IMR-90 (cell line): ENCODE data around the gene FKBP7. TPM values are rescaled to one million over a fixed set of nuclear protein-coding genes. Genes with fewer than 3 reads are reported as not detected.
A peak's percentile ranks its signal among the peaks of the same experiment; 100 is the strongest.

Experiments
- ATAC-seq: fragments of 200-7000 bp; cut with Tn5 transposase; 2 replicates; pipeline ENCODE4 v1.9.1; 2020; ENCODE audit warnings: low read depth, mild to moderate bottlenecking, moderate library complexity
- BruUV-seq: library from RNA; stranded (reverse); fragments of 400-500 nt; replicated peaks from 2 replicates; lab custom pipeline; 2021; lab: Mats Ljungman, UMichigan
- CTCF ChIA-PET: fragments of 300-600 bp; formaldehyde crosslinking; extraction: SDS; loops from one replicate; lab custom pipeline; 2021; ENCODE audit warnings: antibody characterized with exemption; lab: Yijun Ruan, JAX
- POLR2A ChIA-PET: fragments of 300-600 bp; sonication (Branson Sonifier 250); formaldehyde crosslinking; loops from one replicate; lab custom pipeline; 2022; ENCODE audit warnings: antibody characterized with exemption; ENCODE audit not compliant: unreplicated experiment; lab: Charles Lee
- DNase-seq: peaks from one replicate; pipeline ENCODE4 v3.0.0; 2013
- H2AFZ ChIP-seq: replicated peaks from 2 replicates; pipeline ENCODE3; 2013; ENCODE audit warnings: low read length, mild to moderate bottlenecking; ENCODE audit not compliant: poor library complexity
- H2AK5ac ChIP-seq: 2 replicates; pipeline ENCODE4 v1.6.1; 2013; ENCODE audit warnings: low read depth, low read length, inconsistent platforms
- H2AK9ac ChIP-seq: replicated peaks from 2 replicates; pipeline ENCODE3; 2013; ENCODE audit warnings: mild to moderate bottlenecking, low read depth, low read length, moderate library complexity; ENCODE audit not compliant: poor library complexity
- H2BK120ac ChIP-seq: 2 replicates; pipeline ENCODE4 v1.6.1; 2013; ENCODE audit warnings: low read depth, low read length, inconsistent platforms
- H2BK15ac ChIP-seq: 3 replicates; pipeline ENCODE4 v1.6.1; 2013; ENCODE audit warnings: low read depth, low read length, inconsistent platforms
- H2BK20ac ChIP-seq: 2 replicates; pipeline ENCODE4 v1.6.1; 2013; ENCODE audit warnings: low read depth, mild to moderate bottlenecking, inconsistent platforms, low read length, moderate library complexity
- H2BK5ac ChIP-seq: 2 replicates; pipeline ENCODE4 v1.6.1; 2013; ENCODE audit warnings: mild to moderate bottlenecking, low read depth, low read length, inconsistent platforms; ENCODE audit not compliant: poor library complexity, severe bottlenecking
- H3K14ac ChIP-seq: replicated peaks from 2 replicates; pipeline ENCODE4 v1.6.1; 2013; ENCODE audit warnings: low read depth, low read length, inconsistent platforms
- H3K18ac ChIP-seq: 2 replicates; pipeline ENCODE4 v1.6.1; 2013; ENCODE audit warnings: low read depth, low read length, control low read depth
- H3K23ac ChIP-seq: 2 replicates; pipeline ENCODE4 v1.6.1; 2013; ENCODE audit warnings: low read depth, low read length, inconsistent platforms
- H3K27ac ChIP-seq: 2 replicates; pipeline ENCODE4 v1.5.1; 2013; ENCODE audit warnings: mild to moderate bottlenecking, control low read depth, low read length; ENCODE audit not compliant: insufficient read depth
- H3K27me3 ChIP-seq: 2 replicates; pipeline ENCODE4 v1.6.1; 2013; ENCODE audit warnings: low read length; ENCODE audit not compliant: control insufficient read depth, insufficient read depth
- H3K36me3 ChIP-seq: 2 replicates; pipeline ENCODE4 v1.6.1; 2013; ENCODE audit warnings: low read length, mixed read lengths; ENCODE audit not compliant: control insufficient read depth, insufficient read depth
- H3K4ac ChIP-seq: 2 replicates; pipeline ENCODE4 v1.6.1; 2013; ENCODE audit warnings: low read depth, low read length, inconsistent platforms
- H3K4me1 ChIP-seq: 2 replicates; pipeline ENCODE4 v1.6.1; 2013; ENCODE audit warnings: low read length, mixed read lengths; ENCODE audit not compliant: control insufficient read depth, insufficient read depth
- H3K4me2 ChIP-seq: 2 replicates; pipeline ENCODE4 v1.6.1; 2013; ENCODE audit warnings: low read depth, mild to moderate bottlenecking, control low read depth, low read length, moderate library complexity
- H3K4me3 ChIP-seq: 2 replicates; pipeline ENCODE4 v1.5.1; 2013; ENCODE audit warnings: low read depth, mild to moderate bottlenecking, control low read depth, low read length, moderate library complexity; ENCODE audit not compliant: insufficient read depth
- H3K56ac ChIP-seq: 2 replicates; pipeline ENCODE4 v1.6.1; 2013; ENCODE audit warnings: low read length, inconsistent platforms; ENCODE audit not compliant: insufficient read depth; ENCODE audit errors: extremely low read depth
- H3K79me1 ChIP-seq, 2 experiments: 2 replicates each; pipeline ENCODE4 v1.6.1; 2013; ENCODE audit warnings: low read length in 2 of 2, inconsistent platforms in 1 of 2, low read depth in 1 of 2
- H3K9ac ChIP-seq: 2 replicates; pipeline ENCODE4 v1.6.1; 2013; ENCODE audit warnings: low read depth, low read length, control low read depth
- H3K9me1 ChIP-seq: 2 replicates; pipeline ENCODE4 v1.6.1; 2013; ENCODE audit warnings: low read length, inconsistent platforms; ENCODE audit not compliant: insufficient read depth
- H3K9me3 ChIP-seq: 2 replicates; pipeline ENCODE4 v1.6.1; 2013; ENCODE audit warnings: low read length; ENCODE audit not compliant: control insufficient read depth, insufficient read depth
- H4K20me1 ChIP-seq: 2 replicates; pipeline ENCODE4 v1.6.1; 2013; ENCODE audit warnings: low read length, inconsistent platforms; ENCODE audit not compliant: insufficient read depth
- H4K5ac ChIP-seq: 2 replicates; pipeline ENCODE4 v1.6.1; 2013; ENCODE audit warnings: mild to moderate bottlenecking, low read depth, low read length, control low read depth
- H4K8ac ChIP-seq, 2 experiments: 2 replicates each; pipeline ENCODE4 v1.6.1; 2013; ENCODE audit warnings: low read depth in 2 of 2, low read length in 2 of 2, control low read depth in 1 of 2, inconsistent platforms in 1 of 2
- H4K91ac ChIP-seq: 2 replicates; pipeline ENCODE4 v1.6.1; 2013; ENCODE audit warnings: low read depth, low read length, inconsistent platforms; ENCODE audit not compliant: insufficient read depth
- BHLHE40 ChIP-seq: fragments of 150-350 bp; IDR thresholded peaks from 2 replicates; pipeline ENCODE4 v1.6.1; 2016; ENCODE audit warnings: mild to moderate bottlenecking, low read depth, low read length
- CEBPB ChIP-seq: IDR thresholded peaks from 2 replicates; pipeline ENCODE4 v1.6.1; 2012; ENCODE audit warnings: low read depth, low read length, improper control_type of control experiment
- CHD1 ChIP-seq: IDR thresholded peaks from 2 replicates; pipeline ENCODE4 v1.6.1; 2012; ENCODE audit warnings: low read depth, low read length, improper control_type of control experiment
- ELK1 ChIP-seq: fragments of 150-350 bp; IDR thresholded peaks from 2 replicates; pipeline ENCODE4 v1.6.1; 2016; ENCODE audit warnings: low read depth, mild to moderate bottlenecking, low read length, moderate library complexity, borderline replicate concordance
- FOS ChIP-seq: fragments of 150-350 bp; IDR thresholded peaks from 2 replicates; pipeline ENCODE4 v1.6.1; 2016; ENCODE audit warnings: low read depth, low read length
- MAFK ChIP-seq: IDR thresholded peaks from 2 replicates; pipeline ENCODE4 v1.6.1; 2012; ENCODE audit warnings: low read depth, low read length, improper control_type of control experiment
- MAZ ChIP-seq: IDR thresholded peaks from 2 replicates; pipeline ENCODE4 v1.6.1; 2012; ENCODE audit warnings: low read depth, mild to moderate bottlenecking, low read length, improper control_type of control experiment, moderate library complexity, borderline replicate concordance
- MXI1 ChIP-seq: IDR thresholded peaks from 2 replicates; pipeline ENCODE4 v1.6.1; 2012; ENCODE audit warnings: low read depth, mild to moderate bottlenecking, low read length, moderate library complexity, borderline replicate concordance
- NFE2L2 ChIP-seq: fragments of 150-350 bp; IDR thresholded peaks from 2 replicates; pipeline ENCODE4 v1.6.1; 2016; ENCODE audit warnings: low read depth, mild to moderate bottlenecking, low read length
- POLR2A ChIP-seq: IDR thresholded peaks from 2 replicates; pipeline ENCODE4 v1.6.1; 2012; ENCODE audit warnings: mild to moderate bottlenecking, low read depth, low read length
- RAD21 ChIP-seq: IDR thresholded peaks from 2 replicates; pipeline ENCODE4 v1.6.1; 2012; ENCODE audit warnings: low read length, improper control_type of control experiment
- RCOR1 ChIP-seq: IDR thresholded peaks from 2 replicates; pipeline ENCODE4 v1.6.1; 2012; ENCODE audit warnings: mild to moderate bottlenecking, low read length, improper control_type of control experiment; ENCODE audit not compliant: insufficient replicate concordance
- RFX5 ChIP-seq: IDR thresholded peaks from 2 replicates; pipeline ENCODE4 v1.8.0; 2012; ENCODE audit warnings: low read depth, mild to moderate bottlenecking, low read length, moderate library complexity
- SMC3 ChIP-seq: fragments of 150-350 bp; IDR thresholded peaks from 2 replicates; pipeline ENCODE4 v1.6.1; 2016; ENCODE audit warnings: low read depth, mild to moderate bottlenecking, antibody characterized with exemption, low read length, moderate library complexity
- dilution Hi-C: fragments of 300-500 bp; cut with HindIII; formaldehyde crosslinking; loops from one replicate; pipeline ENCODE4 v1.14.3; 2018; ENCODE audit warnings: low sequenced_read_pairs; ENCODE audit not compliant: unreplicated experiment
- in situ Hi-C: fragments of 300-500 bp; cut with MboI; formaldehyde crosslinking; loops from 3 replicates; pipeline ENCODE4 v1.14.3; 2019; ENCODE audit warnings: low sequenced_read_pairs, inconsistent platforms, mixed read lengths
- intact Hi-C: fragments of 100-400 bp; cut with micrococcal nuclease; formaldehyde crosslinking; loops from 2 replicates; pipeline ENCODE4 v1.10.0; 2022
- polyA plus RNA-seq, 3 experiments: library from polyadenylated mRNA; depleted of rRNA; stranded (reverse); fragments of >200 nt; gene quantifications; 2 replicates each; pipeline ENCODE4 v1.2.3, GENCODE V29; 2012; ENCODE audit warnings: low replicate concordance in 1 of 3
- total RNA-seq: library from RNA; depleted of rRNA; stranded (reverse); fragments of >200 nt; gene quantifications from 2 replicates; pipeline ENCODE4 v1.2.3, GENCODE V29; 2012
- TF ChIP-seq, protein P1 (sequence below): conservative IDR thresholded peaks from 2 replicates; pipeline ENCODE4 v1.5.1; 2012; ENCODE audit warnings: mild to moderate bottlenecking, low read depth, low read length, improper control_type of control experiment
- TF ChIP-seq, protein P2 (sequence below): fragments of 150-350 bp; IDR thresholded peaks from 2 replicates; pipeline ENCODE4 v1.6.1; 2017; ENCODE audit warnings: mild to moderate bottlenecking, antibody characterized with exemption, low read length, low read depth

Gene FKBP7
- total and polyA plus RNA-seq, 2 of the 4 experiments (the other 2 are of a cell fraction): 32.6 to 51.0 TPM

GRCh38 chr2:178476477-178476876 is 1.9 kb downstream of the FKBP7 start:
- no peak overlapping the region for H3K4me3 ChIP-seq
- no peak overlapping the region for H2BK120ac ChIP-seq
- H3K4me2 ChIP-seq: no peak overlapping the region
- no peak overlapping the region for H3K14ac ChIP-seq
- H4K5ac ChIP-seq: no peak overlapping the region
- no peak overlapping the region for H3K4ac ChIP-seq
- CTCF ChIA-PET: no interaction called here
- no TSS peak for BruUV-seq
- peak overlapping the region; percentile 76; the same call in 1 of the 2 replicates for H3K23ac ChIP-seq
- intact Hi-C loops (no loop called here), in situ Hi-C loops (no loop called here), dilution Hi-C loops (no loop called here)
- no peak overlapping the region for H3K18ac ChIP-seq
- H2BK5ac ChIP-seq: no peak overlapping the region
- no peaks in the 10 kb centered on the region for H3K9me3 ChIP-seq
- no peak overlapping the region for H4K8ac ChIP-seq
- H3K9ac ChIP-seq: no peak overlapping the region
- H2AK5ac ChIP-seq: no peak overlapping the region; the same call in 1 of the 2 replicates
- no peaks in the 10 kb centered on the region; the same call in 1 of the 2 replicates for H3K9me1 ChIP-seq
- no peak overlapping the region for H4K91ac ChIP-seq
- TF ChIP-seq CEBPB (no peak), MXI1 (no peak), MAZ (no peak), CHD1 (no peak), MAFK (no peak), NFE2L2 (no peak), POLR2A (no peak), RCOR1 (no peak), RFX5 (no peak), SMC3 (no peak), ELK1 (no peak), RAD21 (no peak), BHLHE40 (no peak), FOS (no peak)
- TF ChIP-seq, protein P1, sequence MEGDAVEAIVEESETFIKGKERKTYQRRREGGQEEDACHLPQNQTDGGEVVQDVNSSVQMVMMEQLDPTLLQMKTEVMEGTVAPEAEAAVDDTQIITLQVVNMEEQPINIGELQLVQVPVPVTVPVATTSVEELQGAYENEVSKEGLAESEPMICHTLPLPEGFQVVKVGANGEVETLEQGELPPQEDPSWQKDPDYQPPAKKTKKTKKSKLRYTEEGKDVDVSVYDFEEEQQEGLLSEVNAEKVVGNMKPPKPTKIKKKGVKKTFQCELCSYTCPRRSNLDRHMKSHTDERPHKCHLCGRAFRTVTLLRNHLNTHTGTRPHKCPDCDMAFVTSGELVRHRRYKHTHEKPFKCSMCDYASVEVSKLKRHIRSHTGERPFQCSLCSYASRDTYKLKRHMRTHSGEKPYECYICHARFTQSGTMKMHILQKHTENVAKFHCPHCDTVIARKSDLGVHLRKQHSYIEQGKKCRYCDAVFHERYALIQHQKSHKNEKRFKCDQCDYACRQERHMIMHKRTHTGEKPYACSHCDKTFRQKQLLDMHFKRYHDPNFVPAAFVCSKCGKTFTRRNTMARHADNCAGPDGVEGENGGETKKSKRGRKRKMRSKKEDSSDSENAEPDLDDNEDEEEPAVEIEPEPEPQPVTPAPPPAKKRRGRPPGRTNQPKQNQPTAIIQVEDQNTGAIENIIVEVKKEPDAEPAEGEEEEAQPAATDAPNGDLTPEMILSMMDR: no peak
- TF ChIP-seq, protein P2, sequence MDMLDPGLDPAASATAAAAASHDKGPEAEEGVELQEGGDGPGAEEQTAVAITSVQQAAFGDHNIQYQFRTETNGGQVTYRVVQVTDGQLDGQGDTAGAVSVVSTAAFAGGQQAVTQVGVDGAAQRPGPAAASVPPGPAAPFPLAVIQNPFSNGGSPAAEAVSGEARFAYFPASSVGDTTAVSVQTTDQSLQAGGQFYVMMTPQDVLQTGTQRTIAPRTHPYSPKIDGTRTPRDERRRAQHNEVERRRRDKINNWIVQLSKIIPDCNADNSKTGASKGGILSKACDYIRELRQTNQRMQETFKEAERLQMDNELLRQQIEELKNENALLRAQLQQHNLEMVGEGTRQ: no peak
- H3K56ac ChIP-seq: no peak overlapping the region
- no peak overlapping the region for H2BK15ac ChIP-seq
- DNase-seq (no peak), ATAC-seq (no peak)
- H3K79me1 ChIP-seq: peaks cover 15 to 28% of the 10 kb centered on the region in 2 experiments
- no peaks in the 10 kb centered on the region for H3K27me3 ChIP-seq
- H3K36me3 ChIP-seq: no peaks in the 10 kb centered on the region
- no peak overlapping the region for H2AK9ac ChIP-seq
- no peak overlapping the region for H2BK20ac ChIP-seq
- POLR2A ChIA-PET: interaction anchor here (1.0 kb wide), 1 partner anchor 26 kb away, joined by 6 read pairs; the partner anchor contains the start of genes PJVK and PRKRA
- peaks cover 7% of the 10 kb centered on the region; the same call in 1 of the 2 replicates for H4K20me1 ChIP-seq
- H3K4me1 ChIP-seq: peaks cover 5% of the 10 kb centered on the region
- no peak overlapping the region for H2AFZ ChIP-seq
- no peak overlapping the region for H3K27ac ChIP-seq
